Activated naive CD8-positive, alpha-beta T cell treated with anti-CD3 and anti-CD28 coated beads, Interleukin-2, amount 50 U/mL, for 24 hours (primary cell): Measurements from ENCODE around the gene ZNF609.
"Not testable (repeated sequence)": the region's sequence is repeated elsewhere in the genome, so short reads cannot be mapped to it uniquely, and the experiment has no call there.

Source experiments
- ATAC-seq: fragments of 150-1000 bp; cut with Tn5 transposase; one replicate; pipeline ENCODE4 v1.10.0; 2021
- DNase-seq: peaks from one replicate; pipeline ENCODE4 v3.0.0; 2021
- H3K27ac Mint-ChIP-seq: one replicate; pipeline ENCODE4 v1.8.0; 2021; ENCODE audit warnings: mild to moderate bottlenecking, mixed read lengths
- H3K27me3 Mint-ChIP-seq: one replicate; pipeline ENCODE4 v1.8.0; 2021; ENCODE audit warnings: mixed read lengths
- H3K36me3 Mint-ChIP-seq: one replicate; pipeline ENCODE4 v1.8.0; 2021; ENCODE audit warnings: low read depth, mixed read lengths
- H3K4me1 Mint-ChIP-seq: one replicate; pipeline ENCODE4 v1.8.0; 2021; ENCODE audit warnings: mixed read lengths
- H3K4me3 Mint-ChIP-seq: one replicate; pipeline ENCODE4 v1.8.0; 2021; ENCODE audit warnings: mild to moderate bottlenecking, moderate library complexity, mixed read lengths
- H3K9me3 Mint-ChIP-seq: one replicate; pipeline ENCODE4 v1.8.0; 2021; ENCODE audit warnings: mixed read lengths

Gene ZNF609

DNA sequence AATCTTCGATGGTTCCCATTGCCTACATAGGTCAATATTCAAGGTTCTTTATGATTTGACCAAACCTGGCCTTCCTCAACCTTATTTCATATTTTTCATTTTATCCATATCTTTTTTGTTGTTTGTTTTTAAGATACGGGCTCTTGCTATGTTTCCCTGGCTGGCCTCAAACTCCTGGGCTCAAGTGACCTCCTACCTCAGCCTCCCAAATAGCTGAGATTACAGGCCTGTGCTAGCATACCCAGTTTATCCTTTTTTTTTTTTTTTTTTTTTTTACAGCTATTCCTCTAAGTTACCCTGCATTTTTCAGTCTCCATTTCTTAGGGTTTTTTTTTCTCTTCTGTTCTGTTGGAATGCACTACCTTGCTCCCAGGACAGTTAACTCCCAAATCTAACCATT, 14.5 kb downstream of the ZNF609 start:
- H3K27me3 Mint-ChIP-seq: no peaks in the 10 kb centered on the region
- DNase-seq (no peak), ATAC-seq (no peak)
- no peak overlapping the region for H3K4me3 Mint-ChIP-seq
- H3K36me3 Mint-ChIP-seq: peaks cover 14% of the 10 kb centered on the region
- H3K27ac Mint-ChIP-seq: no peak overlapping the region
- H3K9me3 Mint-ChIP-seq: no peaks in the 10 kb centered on the region
- H3K4me1 Mint-ChIP-seq: peaks cover 23% of the 10 kb centered on the region

DNA sequence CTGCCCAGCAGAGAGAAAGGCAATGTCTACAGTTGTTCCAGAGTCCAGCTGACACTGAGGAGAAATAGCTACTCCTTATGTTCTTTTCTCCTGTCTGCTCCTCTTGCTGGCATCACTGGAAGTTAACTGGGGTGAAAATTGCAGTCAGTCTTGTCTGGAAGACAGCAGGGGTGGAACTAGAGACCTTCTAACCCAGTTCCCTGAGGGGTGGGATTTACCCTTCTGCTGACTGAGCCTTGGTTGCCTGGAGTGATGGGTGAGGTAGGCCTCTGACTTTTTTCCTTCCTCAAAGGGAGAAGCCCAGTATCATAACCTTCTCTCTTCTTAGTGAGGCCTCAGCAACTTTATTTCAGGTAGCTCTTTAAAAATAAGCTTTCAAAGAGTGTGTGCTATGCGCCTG, 16.2 kb downstream of the ZNF609 start:
- H3K4me3 Mint-ChIP-seq: no peak overlapping the region
- ATAC-seq: peak; percentile 46
- no peak for DNase-seq
- H3K36me3 Mint-ChIP-seq: peaks cover 18% of the 10 kb centered on the region
- peak overlapping the region; percentile 31 for H3K27ac Mint-ChIP-seq
- no peaks in the 10 kb centered on the region for H3K9me3 Mint-ChIP-seq
- H3K27me3 Mint-ChIP-seq: no peaks in the 10 kb centered on the region
- H3K4me1 Mint-ChIP-seq: peaks cover 29% of the 10 kb centered on the region

- DNase-seq: no peak
- Mint-ChIP-seq H3K4me1 (peaks cover 33% of the 10 kb centered on the region), H3K4me3 (no peak overlapping the region), H3K27ac (no peak overlapping the region), H3K9me3 (no peaks in the 10 kb centered on the region), H3K36me3 (peaks cover 14% of the 10 kb centered on the region), H3K27me3 (no peaks in the 10 kb centered on the region)
- ATAC-seq: no peak
These were observed 18.5 kb downstream of the ZNF609 start for GRCh38 chr15:64478863-64479262.

DNA sequence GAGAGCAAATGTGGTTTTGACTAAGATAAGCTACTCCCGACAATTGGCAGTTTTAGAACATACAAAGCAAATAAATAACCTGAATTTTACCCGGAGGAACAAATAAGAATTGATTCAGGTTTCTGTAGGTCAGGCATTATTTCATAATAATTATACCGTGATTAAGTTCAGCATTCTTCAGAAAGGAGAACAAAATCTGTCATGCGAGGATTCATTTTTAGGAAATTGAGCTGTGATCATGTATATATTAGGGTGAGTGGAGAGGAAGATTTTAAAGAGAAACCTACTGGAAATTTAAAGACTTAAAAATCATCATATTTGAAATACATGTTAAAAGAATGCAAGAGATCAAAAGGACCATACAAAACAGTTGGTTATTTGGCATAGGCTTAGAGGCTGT, 20.5 kb downstream of the ZNF609 start:
- Mint-ChIP-seq H3K4me3 (no peak overlapping the region), H3K4me1 (peaks cover 29% of the 10 kb centered on the region), H3K27me3 (no peaks in the 10 kb centered on the region), H3K9me3 (no peaks in the 10 kb centered on the region), H3K36me3 (peaks cover 16% of the 10 kb centered on the region), H3K27ac (no peak overlapping the region)
- DNase-seq: no peak
- ATAC-seq: no peak

- DNase-seq (no peak), ATAC-seq (no peak)
- Mint-ChIP-seq H3K9me3 (no peaks in the 10 kb centered on the region), H3K27ac (no peak overlapping the region), H3K36me3 (peaks cover 25% of the 10 kb centered on the region), H3K4me3 (no peak overlapping the region), H3K27me3 (no peaks in the 10 kb centered on the region), H3K4me1 (peaks cover 14% of the 10 kb centered on the region)
These were observed 23.4 kb downstream of the ZNF609 start for GRCh38 chr15:64483749-64484148.

GRCh38 chr15:64485796-64486195, 25.4 kb downstream of the ZNF609 start:
- DNase-seq: no peak
- H3K27me3 Mint-ChIP-seq: no peaks in the 10 kb centered on the region
- no peak overlapping the region for H3K27ac Mint-ChIP-seq
- H3K36me3 Mint-ChIP-seq: peaks cover 26% of the 10 kb centered on the region
- no peak overlapping the region for H3K4me3 Mint-ChIP-seq
- H3K9me3 Mint-ChIP-seq: no peaks in the 10 kb centered on the region
- H3K4me1 Mint-ChIP-seq: peaks cover 13% of the 10 kb centered on the region
- no peak for ATAC-seq

GRCh38 chr15:64490598-64491259, 30.4 kb downstream of the ZNF609 start:
- peaks cover 24% of the 10 kb centered on the region for H3K36me3 Mint-ChIP-seq
- H3K9me3 Mint-ChIP-seq: no peaks in the 10 kb centered on the region
- no peak overlapping the region for H3K4me3 Mint-ChIP-seq
- ATAC-seq (no peak), DNase-seq (no peak)
- H3K4me1 Mint-ChIP-seq: peaks cover 24% of the 10 kb centered on the region
- H3K27me3 Mint-ChIP-seq: no peaks in the 10 kb centered on the region
- no peak overlapping the region for H3K27ac Mint-ChIP-seq

DNA sequence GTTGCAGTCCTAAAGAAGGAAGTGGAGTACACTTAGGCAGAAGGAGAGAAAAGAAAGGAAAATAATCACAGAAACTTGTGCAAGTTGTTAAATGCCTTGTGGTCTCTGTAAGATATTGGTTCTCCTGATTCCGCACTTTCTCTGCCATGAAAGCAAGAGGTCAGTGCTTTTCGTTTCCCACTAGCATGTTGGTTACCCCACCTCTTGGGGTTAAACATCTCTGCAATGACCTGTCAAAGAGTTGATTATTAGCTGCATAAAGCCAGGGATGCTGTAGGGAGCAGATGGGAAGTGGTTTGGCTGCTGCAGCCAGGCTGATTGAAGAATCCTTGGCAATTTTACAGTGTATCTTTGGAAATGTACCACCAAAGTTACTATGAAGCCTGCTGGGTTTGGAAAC, 33.3 kb downstream of the ZNF609 start:
- no peaks in the 10 kb centered on the region for H3K9me3 Mint-ChIP-seq
- ATAC-seq (no peak), DNase-seq (no peak)
- no peak overlapping the region for H3K27ac Mint-ChIP-seq
- H3K4me3 Mint-ChIP-seq: no peak overlapping the region
- peaks cover 22% of the 10 kb centered on the region for H3K36me3 Mint-ChIP-seq
- H3K4me1 Mint-ChIP-seq: peaks cover 34% of the 10 kb centered on the region
- no peaks in the 10 kb centered on the region for H3K27me3 Mint-ChIP-seq

DNA sequence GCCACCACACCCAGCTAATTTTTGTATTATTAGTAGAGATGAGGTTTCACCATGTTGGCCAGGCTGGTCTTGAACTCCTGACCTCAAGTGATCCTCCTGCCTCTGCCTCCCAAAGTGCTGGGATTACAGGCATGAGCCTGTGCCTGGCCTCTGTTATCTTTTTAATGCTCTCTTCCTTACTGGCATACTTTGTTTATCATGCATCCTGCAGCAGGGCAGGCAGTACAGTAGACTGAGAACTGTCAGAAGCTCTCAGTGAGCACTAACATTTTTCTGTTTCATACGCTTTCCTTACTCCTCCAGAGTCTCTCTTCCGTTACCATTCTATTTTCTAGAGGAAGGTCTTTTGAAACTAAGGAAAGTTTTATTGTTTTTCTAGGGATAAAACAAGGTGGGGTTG, 35.6 kb downstream of the ZNF609 start:
- not testable (repeated sequence) for DNase-seq, H3K4me3 Mint-ChIP-seq, H3K27me3 Mint-ChIP-seq, ATAC-seq, H3K9me3 Mint-ChIP-seq
- Mint-ChIP-seq H3K27ac (peak overlapping the region; percentile 8), H3K36me3 (peaks cover 31% of the 10 kb centered on the region), H3K4me1 (peaks cover 54% of the 10 kb centered on the region)

DNA sequence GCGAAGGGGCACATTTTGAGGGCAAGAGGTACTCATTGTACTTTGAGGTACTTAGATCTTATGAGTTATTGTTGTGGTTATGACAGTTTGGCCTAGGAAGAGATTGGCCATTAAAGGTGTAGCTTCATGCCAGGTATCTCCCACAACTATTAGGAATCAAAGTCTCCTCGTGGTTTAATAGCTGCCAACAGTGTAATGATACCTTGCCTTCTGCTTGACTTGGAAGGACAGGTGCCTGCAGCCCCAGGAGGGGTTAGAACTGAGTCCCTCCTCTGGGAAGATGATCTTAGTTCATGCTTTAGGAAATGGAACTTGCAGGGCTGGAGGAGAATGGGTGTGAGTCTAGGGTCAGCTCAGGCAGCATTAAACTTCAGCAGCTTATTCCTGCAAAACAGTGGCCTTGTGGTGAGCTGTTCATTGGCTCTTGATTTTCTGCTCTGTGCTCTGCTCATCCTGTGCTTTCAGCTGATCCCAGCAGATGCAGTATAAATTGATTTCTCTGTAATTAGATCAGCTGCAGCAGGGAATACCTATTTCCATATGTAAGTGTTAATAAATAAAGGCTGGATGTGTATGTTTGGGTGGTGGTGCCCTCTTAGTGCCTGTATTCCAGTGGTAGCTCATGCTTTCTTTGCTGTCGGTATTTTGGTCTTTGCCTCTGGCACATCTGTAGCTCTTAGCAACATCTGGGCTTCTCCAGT, 40.5 kb downstream of the ZNF609 start:
- H3K36me3 Mint-ChIP-seq: peaks cover 33% of the 10 kb centered on the region
- no peak for ATAC-seq
- no peak overlapping the region for H3K27ac Mint-ChIP-seq
- no peak for DNase-seq
- H3K4me3 Mint-ChIP-seq: no peak overlapping the region
- no peaks in the 10 kb centered on the region for H3K27me3 Mint-ChIP-seq
- H3K9me3 Mint-ChIP-seq: no peaks in the 10 kb centered on the region
- peaks cover 73% of the 10 kb centered on the region for H3K4me1 Mint-ChIP-seq

DNA sequence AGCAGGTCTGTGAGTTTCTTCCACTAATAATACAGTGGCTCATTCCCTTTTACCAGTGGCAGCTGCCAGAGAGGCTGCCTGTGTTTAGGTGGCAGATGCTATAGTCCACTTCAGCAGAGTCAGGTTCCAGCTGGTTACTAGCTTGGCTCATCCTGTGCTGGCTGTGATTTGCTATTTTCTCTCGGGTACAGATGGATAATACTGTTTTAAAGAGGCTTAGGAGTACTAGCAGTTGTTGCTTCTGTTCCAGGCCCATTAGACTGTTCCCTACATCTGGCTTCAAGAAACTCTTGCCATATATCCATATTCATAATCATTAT, 41.0 kb downstream of the ZNF609 start:
- Mint-ChIP-seq H3K27me3 (no peaks in the 10 kb centered on the region), H3K9me3 (no peaks in the 10 kb centered on the region), H3K36me3 (peaks cover 30% of the 10 kb centered on the region), H3K27ac (no peak overlapping the region), H3K4me3 (no peak overlapping the region), H3K4me1 (peaks cover 70% of the 10 kb centered on the region)
- DNase-seq: no peak
- ATAC-seq: no peak

DNA sequence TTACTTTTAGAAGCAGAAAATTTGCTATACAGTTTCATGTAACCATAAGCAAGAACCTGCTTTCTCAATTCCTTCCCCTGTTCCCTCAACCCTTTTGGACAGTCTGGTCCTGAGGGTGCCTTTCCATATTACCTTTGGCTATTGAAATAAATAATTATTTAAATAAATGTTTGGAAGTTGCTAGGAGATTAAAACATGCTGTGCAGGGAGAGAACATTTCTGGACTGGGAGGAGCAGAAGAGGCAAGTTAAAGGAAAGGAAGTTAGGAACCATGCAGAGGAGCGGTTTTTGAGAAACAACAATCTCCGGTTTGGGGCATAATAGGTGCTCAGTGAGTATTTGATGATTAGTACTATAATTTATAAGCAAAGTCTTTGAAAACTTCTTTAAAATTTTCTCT, 41.8 kb downstream of the ZNF609 start:
- H3K4me1 Mint-ChIP-seq: peaks cover 75% of the 10 kb centered on the region
- peak overlapping the region; percentile 51 for H3K27ac Mint-ChIP-seq
- no peak overlapping the region for H3K4me3 Mint-ChIP-seq
- DNase-seq (no peak), ATAC-seq (no peak)
- peaks cover 25% of the 10 kb centered on the region for H3K36me3 Mint-ChIP-seq
- H3K9me3 Mint-ChIP-seq: no peaks in the 10 kb centered on the region
- H3K27me3 Mint-ChIP-seq: no peaks in the 10 kb centered on the region

DNA sequence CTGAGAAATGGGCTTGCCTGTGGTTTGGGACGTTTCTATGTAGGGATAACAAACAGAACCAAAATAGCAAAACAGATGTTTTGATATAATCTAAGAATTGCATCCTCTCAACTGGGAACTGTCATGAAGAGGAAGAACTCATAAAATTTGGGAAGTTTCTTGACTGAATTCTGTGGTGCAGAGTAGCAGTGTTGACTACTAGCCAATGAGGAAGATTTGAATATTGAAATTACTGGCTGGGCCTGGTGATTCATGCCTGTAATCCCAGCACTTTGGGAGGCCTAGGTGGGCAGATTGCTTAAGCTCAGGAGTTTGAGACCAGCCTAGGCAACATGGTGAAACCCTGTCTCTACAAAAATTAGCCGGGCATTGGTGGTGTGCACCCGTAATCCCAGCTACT, 42.2 kb downstream of the ZNF609 start:
- H3K4me1 Mint-ChIP-seq: peaks cover 75% of the 10 kb centered on the region
- peaks cover 25% of the 10 kb centered on the region for H3K36me3 Mint-ChIP-seq
- ATAC-seq (no peak), DNase-seq (no peak)
- H3K4me3 Mint-ChIP-seq: peak overlapping the region; percentile 3
- H3K27me3 Mint-ChIP-seq: no peaks in the 10 kb centered on the region
- H3K9me3 Mint-ChIP-seq: no peaks in the 10 kb centered on the region
- peak overlapping the region; percentile 51 for H3K27ac Mint-ChIP-seq

DNA sequence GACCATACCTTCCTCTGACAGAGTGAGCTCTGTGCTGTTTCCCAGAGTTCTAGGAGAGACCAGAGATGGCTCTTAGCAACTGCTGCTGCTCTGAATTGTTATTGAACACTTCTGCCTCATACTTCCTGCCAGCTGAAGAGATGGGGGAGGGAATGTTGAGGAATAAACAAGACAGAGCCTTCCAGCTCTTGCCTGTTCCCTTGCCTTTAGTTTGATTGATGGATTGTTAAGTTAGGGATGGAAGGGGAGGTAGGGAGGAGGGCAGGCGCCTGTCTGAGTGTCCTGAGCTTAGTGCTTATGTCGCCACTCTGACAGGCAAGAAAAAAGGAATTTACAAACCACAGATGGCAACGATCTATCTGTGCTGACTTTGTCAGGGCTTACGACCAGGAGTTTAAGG, 42.8 kb downstream of the ZNF609 start:
- H3K4me3 Mint-ChIP-seq: peak overlapping the region; percentile 4
- H3K27ac Mint-ChIP-seq: peak overlapping the region; percentile 51
- H3K36me3 Mint-ChIP-seq: peaks cover 25% of the 10 kb centered on the region
- H3K27me3 Mint-ChIP-seq: no peaks in the 10 kb centered on the region
- peaks cover 82% of the 10 kb centered on the region for H3K4me1 Mint-ChIP-seq
- no peaks in the 10 kb centered on the region for H3K9me3 Mint-ChIP-seq
- DNase-seq (no peak), ATAC-seq (no peak)

DNA sequence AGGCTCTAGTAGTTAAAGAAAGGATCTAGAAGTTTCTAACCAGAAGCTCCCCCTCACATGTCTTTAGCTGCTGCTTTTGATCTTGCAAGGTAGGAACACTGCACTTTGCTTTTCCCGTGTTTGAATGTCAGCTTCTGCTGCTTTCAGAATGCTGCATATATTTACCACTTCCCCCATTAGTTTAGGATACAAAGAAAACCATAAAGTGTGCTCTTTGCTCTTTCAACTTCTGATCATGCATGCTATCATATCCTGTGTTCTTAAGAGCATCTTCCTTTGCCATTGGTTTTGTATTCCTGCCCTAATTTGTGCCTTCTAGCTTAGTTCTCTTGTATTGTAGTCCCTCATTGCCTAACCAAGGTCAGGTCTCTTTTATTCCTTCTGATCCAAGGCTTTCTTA, 43.3 kb downstream of the ZNF609 start:
- DNase-seq (no peak), ATAC-seq (peak; percentile 18)
- Mint-ChIP-seq H3K4me3 (peak overlapping the region; percentile 4), H3K36me3 (peaks cover 24% of the 10 kb centered on the region), H3K4me1 (peaks cover 83% of the 10 kb centered on the region), H3K27me3 (no peaks in the 10 kb centered on the region), H3K27ac (peak overlapping the region; percentile 51), H3K9me3 (no peaks in the 10 kb centered on the region)
